A673 (cell line): Measurements from ENCODE around the gene BPIFA2. TPM values are rescaled to one million over a fixed set of nuclear protein-coding genes. Genes with fewer than 3 reads are reported as not detected.

Experiments
- BruUV-seq: library from RNA; stranded (reverse); fragments of 400-500 nt; replicated peaks from 2 replicates; lab custom pipeline; 2021; lab: Mats Ljungman, UMichigan
- CTCF ChIA-PET: fragments of 300-600 bp; sonication (Branson Sonifier 250); formaldehyde crosslinking; loops from one replicate; lab custom pipeline; 2022; ENCODE audit warnings: antibody characterized with exemption; lab: Charles Lee
- POLR2A ChIA-PET: fragments of 300-600 bp; sonication (Branson Sonifier 250); formaldehyde crosslinking; loops from one replicate; lab custom pipeline; 2022; ENCODE audit warnings: antibody characterized with exemption; ENCODE audit not compliant: low non-redundant PET; lab: Charles Lee
- DNase-seq: peaks from one replicate; pipeline ENCODE4 v3.0.0-alpha.2; 2015; ENCODE audit warnings: low spot score
- H3K27ac ChIP-seq: fragments of 200-600 bp; sonication (generic); 2 replicates; pipeline ENCODE4 v1.5.1; 2016; ENCODE audit warnings: mixed run types, low read depth, mild to moderate bottlenecking, mixed read lengths, antibody characterized with exemption, low read length; ENCODE audit not compliant: poor library complexity, severe bottlenecking
- H3K27me3 ChIP-seq: fragments of 200-600 bp; sonication (generic); replicated peaks from 2 replicates; pipeline ENCODE4 v1.6.1; 2017; ENCODE audit warnings: mixed run types, low read depth, mild to moderate bottlenecking, mixed read lengths, antibody characterized with exemption, low read length; ENCODE audit not compliant: insufficient read depth, poor library complexity
- H3K36me3 ChIP-seq: fragments of 200-600 bp; sonication (generic); 2 replicates; pipeline ENCODE4 v1.6.1; 2016; ENCODE audit warnings: mixed run types, mild to moderate bottlenecking, mixed read lengths, antibody characterized with exemption, low read length; ENCODE audit not compliant: insufficient read depth, poor library complexity, severe bottlenecking
- H3K4me1 ChIP-seq: fragments of 200-600 bp; sonication (generic); 2 replicates; pipeline ENCODE4 v1.6.1; 2017; ENCODE audit warnings: mixed run types, mild to moderate bottlenecking, mixed read lengths, antibody characterized with exemption, low read length; ENCODE audit not compliant: insufficient read depth, poor library complexity, severe bottlenecking
- H3K4me3 ChIP-seq: fragments of 200-600 bp; sonication (generic); 2 replicates; pipeline ENCODE4 v1.5.1; 2016; ENCODE audit warnings: low read depth, mixed run types, mild to moderate bottlenecking, mixed read lengths, low read length; ENCODE audit not compliant: poor library complexity, severe bottlenecking
- H3K9me3 ChIP-seq: fragments of 200-600 bp; sonication (generic); 2 replicates; pipeline ENCODE4 v1.6.1; 2016; ENCODE audit warnings: mixed run types, low read depth, mild to moderate bottlenecking, mixed read lengths, antibody characterized with exemption, low read length; ENCODE audit not compliant: poor library complexity, severe bottlenecking
- CTCF ChIP-seq: fragments of 300-800, 200-600 bp; sonication (generic); conservative IDR thresholded peaks from 2 replicates; pipeline ENCODE4 v1.5.1; 2017; ENCODE audit warnings: low read depth, mild to moderate bottlenecking, antibody characterized with exemption, low read length, moderate library complexity, mixed read lengths
- EZH2 ChIP-seq: fragments of 200-600 bp; sonication (generic); IDR thresholded peaks from 2 replicates; pipeline ENCODE4 v1.6.1; 2017; ENCODE audit warnings: borderline replicate concordance, low read depth, mild to moderate bottlenecking, mixed read lengths, antibody characterized with exemption, low read length; ENCODE audit not compliant: poor library complexity, severe bottlenecking
- intact Hi-C: fragments of 100-400 bp; cut with micrococcal nuclease; formaldehyde crosslinking; loops from one replicate; pipeline ENCODE4 v1.10.0; 2022; ENCODE audit not compliant: unreplicated experiment
- total RNA-seq: library from RNA; stranded (reverse); gene quantifications from 2 replicates; pipeline ENCODE4 v1.2.3, GENCODE V29; 2021

BPIFA2 gene
- total RNA-seq, 1 experiment from 2014 or later: not detected

GRCh38 chr20:33148040-33148439 is 19.9 kb upstream of the BPIFA2 start:
- no peak for TF ChIP-seq EZH2
- TF ChIP-seq CTCF: no peak
- CTCF ChIA-PET: no interaction called here
- no peak overlapping the region for H3K27ac ChIP-seq
- intact Hi-C loops: no loop called here
- peaks cover 28% of the 10 kb centered on the region for H3K27me3 ChIP-seq
- BruUV-seq: no TSS peak
- no peak for DNase-seq
- no peaks in the 10 kb centered on the region for H3K4me1 ChIP-seq
- no peak overlapping the region for H3K4me3 ChIP-seq
- POLR2A ChIA-PET: no interaction called here
- no peaks in the 10 kb centered on the region for H3K9me3 ChIP-seq
- no peaks in the 10 kb centered on the region for H3K36me3 ChIP-seq

- no peaks in the 10 kb centered on the region for H3K36me3 ChIP-seq
- H3K4me3 ChIP-seq: no peak overlapping the region
- peaks cover 48% of the 10 kb centered on the region for H3K27me3 ChIP-seq
- no TSS peak for BruUV-seq
- H3K27ac ChIP-seq: no peak overlapping the region
- intact Hi-C loops: no loop called here
- TF ChIP-seq EZH2 (no peak), CTCF (no peak)
- H3K9me3 ChIP-seq: no peaks in the 10 kb centered on the region
- POLR2A ChIA-PET: no interaction called here
- DNase-seq: no peak
- CTCF ChIA-PET: no interaction called here
- no peaks in the 10 kb centered on the region for H3K4me1 ChIP-seq
These were observed 13.7 kb upstream of the BPIFA2 start for GRCh38 chr20:33154252-33154651.

- no peak for DNase-seq
These were observed 9.1 kb upstream of the BPIFA2 start for GRCh38 chr20:33158637-33159385.

More at GRCh38 chr20:33158637-33159385, 9.1 kb upstream of the BPIFA2 start:
- Histone ChIP-seq H3K36me3 (no peaks in the 10 kb centered on the region), H3K27me3 (peaks cover 31% of the 10 kb centered on the region), H3K9me3 (no peaks in the 10 kb centered on the region), H3K27ac (no peak overlapping the region), H3K4me3 (no peak overlapping the region), H3K4me1 (no peaks in the 10 kb centered on the region)
- intact Hi-C loops: no loop called here
- ChIA-PET POLR2A (no interaction called here), CTCF (no interaction called here)
- TF ChIP-seq CTCF (no peak), EZH2 (no peak)
- BruUV-seq: no TSS peak
